Mucosa of descending colon (tissue), 3 donors: ENCODE data around the gene PRR11. TPM values are rescaled to one million over a fixed set of nuclear protein-coding genes. Genes with fewer than 3 reads are reported as not detected.
A peak's percentile ranks its signal among the peaks of the same experiment; 100 is the strongest.
"Not testable (repeated sequence)": the region's sequence is repeated elsewhere in the genome, so short reads cannot be mapped to it uniquely, and the experiment has no call there.

ENCODE experiments used
- ATAC-seq: fragments of 200-7000 bp; cut with Tn5 transposase; one replicate; pipeline ENCODE4 v1.9.1; 2020; ENCODE audit warnings: mild to moderate bottlenecking, moderate library complexity
- DNase-seq, 3 donors: peaks; one replicate each; pipeline ENCODE4 v3.0.0-alpha.2; 2020
- H3K36me3 ChIP-seq: fragments of 200-600 bp; one replicate; pipeline ENCODE4 v1.8.0; 2021; ENCODE audit warnings: low read depth, mild to moderate bottlenecking
- H3K4me1 ChIP-seq: fragments of 200-600 bp; one replicate; pipeline ENCODE4 v1.8.0; 2021; ENCODE audit warnings: low read depth, mild to moderate bottlenecking
- H3K4me3 ChIP-seq: fragments of 200-600 bp; one replicate; pipeline ENCODE4 v1.8.0; 2021; ENCODE audit warnings: mild to moderate bottlenecking
- H3K9me3 ChIP-seq: fragments of 200-600 bp; one replicate; pipeline ENCODE4 v1.8.0; 2021; ENCODE audit warnings: mild to moderate bottlenecking
- intact Hi-C, 2 donors: fragments of 100-400 bp; cut with DNase I in 1 of 2; cut with micrococcal nuclease in 1 of 2; formaldehyde crosslinking; loops; one replicate each; pipeline versions ENCODE4 v1.11.0 to v1.11.1; 2022; cut with DNase I, micrococcal nuclease
- total RNA-seq, 3 donors: library from RNA; stranded (reverse); fragmentation: NEBNext Ultra II Directional in 2 of 3; extraction: Animal tissue kit (Norgen Biotek cat#: 25700) in 2 of 3; gene quantifications; one replicate each; pipeline versions ENCODE4 v1.2.1 to v1.2.4, GENCODE V29; 2021 to 2023
- TF ChIP-seq, protein P1 (sequence below): fragments of 200-600 bp; IDR thresholded peaks from one replicate; pipeline ENCODE4 v1.8.0; 2022; ENCODE audit warnings: antibody characterized with exemption, mild to moderate bottlenecking
- donor health status: DM: no; HTN: no; CAD: no; lungs with moderate emphysema.
- donor health status: DM: no; HTN: no; CAD: no.
- donor health status: DM: no; HTN: yes; CAD: no.

The PRR11 gene
- total RNA-seq, 3 donors from 2014 or later = 2.0 to 17.3 (median 3.5) TPM

GRCh38 chr17:59220328-59221158 lies 65.0 kb downstream of the PRR11 start, which contains the start of gene GDPD1:
GDPD1 (plus strand) TSS chr17:59220511; CDS start chr17:59220610, 99 bp downstream.
- Histone ChIP-seq H3K4me1 (peaks cover 2% of the 10 kb centered on the region), H3K36me3 (no peaks in the 10 kb centered on the region), H3K9me3 (no peaks in the 10 kb centered on the region), H3K4me3 (peak within 1 kb of the TSS; percentile 70)
- TF ChIP-seq, protein P1, sequence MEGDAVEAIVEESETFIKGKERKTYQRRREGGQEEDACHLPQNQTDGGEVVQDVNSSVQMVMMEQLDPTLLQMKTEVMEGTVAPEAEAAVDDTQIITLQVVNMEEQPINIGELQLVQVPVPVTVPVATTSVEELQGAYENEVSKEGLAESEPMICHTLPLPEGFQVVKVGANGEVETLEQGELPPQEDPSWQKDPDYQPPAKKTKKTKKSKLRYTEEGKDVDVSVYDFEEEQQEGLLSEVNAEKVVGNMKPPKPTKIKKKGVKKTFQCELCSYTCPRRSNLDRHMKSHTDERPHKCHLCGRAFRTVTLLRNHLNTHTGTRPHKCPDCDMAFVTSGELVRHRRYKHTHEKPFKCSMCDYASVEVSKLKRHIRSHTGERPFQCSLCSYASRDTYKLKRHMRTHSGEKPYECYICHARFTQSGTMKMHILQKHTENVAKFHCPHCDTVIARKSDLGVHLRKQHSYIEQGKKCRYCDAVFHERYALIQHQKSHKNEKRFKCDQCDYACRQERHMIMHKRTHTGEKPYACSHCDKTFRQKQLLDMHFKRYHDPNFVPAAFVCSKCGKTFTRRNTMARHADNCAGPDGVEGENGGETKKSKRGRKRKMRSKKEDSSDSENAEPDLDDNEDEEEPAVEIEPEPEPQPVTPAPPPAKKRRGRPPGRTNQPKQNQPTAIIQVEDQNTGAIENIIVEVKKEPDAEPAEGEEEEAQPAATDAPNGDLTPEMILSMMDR = peak; percentile 83
- ATAC-seq = peak; percentile 99
- intact Hi-C loops = loop anchor here in 1 of 2 donors (5.0 kb wide), 1 partner anchor 77 kb away; no protein-coding TSS in a partner anchor
- DNase-seq = peak; percentile 97 to 98 (median 98)

DNA sequence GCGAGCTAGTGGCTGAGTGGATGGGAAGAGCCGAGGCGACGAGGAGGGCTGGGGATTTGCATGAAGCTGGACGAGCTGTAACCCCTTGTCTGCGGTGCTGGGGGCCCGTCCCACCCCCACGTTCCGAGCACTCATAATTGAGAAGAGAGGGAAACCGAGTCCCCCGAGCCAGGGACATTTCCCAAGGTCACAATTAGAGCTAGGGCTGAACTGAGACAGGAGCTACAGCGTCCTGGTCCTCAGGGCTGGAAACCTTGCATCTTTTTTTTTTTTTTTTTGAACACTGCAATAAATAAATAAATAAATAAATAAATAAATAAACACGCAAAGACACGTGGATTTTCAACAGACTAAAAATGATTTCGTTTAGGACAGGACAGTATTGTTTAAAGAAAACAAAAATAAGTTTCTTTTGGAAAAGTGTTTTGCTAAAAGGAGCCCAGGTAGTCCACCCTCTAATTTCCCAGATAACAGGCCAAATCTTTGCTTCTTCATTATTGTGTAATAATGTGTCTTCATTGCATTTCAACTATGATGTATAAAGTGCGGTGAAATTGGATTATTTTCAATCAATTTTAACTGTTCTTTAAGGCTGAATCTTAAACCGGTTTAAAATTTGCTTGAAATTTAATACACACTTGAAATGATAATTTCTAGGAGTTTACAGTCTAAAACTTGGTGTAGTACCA lies 65.8 kb downstream of the PRR11 start:
- Histone ChIP-seq H3K4me3 (peak overlapping the region; percentile 70), H3K9me3 (no peaks in the 10 kb centered on the region), H3K36me3 (no peaks in the 10 kb centered on the region), H3K4me1 (peaks cover 2% of the 10 kb centered on the region)
- ATAC-seq (no peak), DNase-seq (peak in 1 of 3 donors; percentile 58)
- TF ChIP-seq, protein P1 = no peak
- intact Hi-C loops = loop anchor here in 1 of 2 donors (5.0 kb wide), 1 partner anchor 76 kb away; no protein-coding TSS in a partner anchor

DNA sequence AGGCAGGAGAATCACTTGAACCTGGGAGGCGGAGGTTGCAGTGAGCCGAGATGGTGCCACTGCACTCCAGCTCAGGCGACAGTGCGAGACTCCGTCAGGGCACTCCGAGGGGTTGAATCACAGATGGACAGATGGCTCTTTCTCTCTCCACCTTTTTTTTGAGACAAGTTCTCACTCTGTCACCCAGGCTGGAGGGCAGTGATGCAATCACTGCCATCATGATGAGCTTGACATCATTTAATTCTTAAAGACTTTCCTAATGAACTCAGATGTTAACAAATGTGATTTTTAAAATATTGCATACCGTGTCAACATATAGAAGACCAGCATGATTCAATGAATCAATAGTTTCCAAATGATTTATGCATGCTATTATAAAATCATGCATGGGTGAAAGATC lies 68.3 kb downstream of the PRR11 start:
- no peaks in the 10 kb centered on the region for H3K36me3 ChIP-seq
- ATAC-seq (no peak), DNase-seq (no peak)
- H3K4me3 ChIP-seq = no peak overlapping the region
- no peaks in the 10 kb centered on the region for H3K9me3 ChIP-seq
- H3K4me1 ChIP-seq = peaks cover 2% of the 10 kb centered on the region
- intact Hi-C loops = loop anchor here in 1 of 2 donors (5.0 kb wide), 1 partner anchor 73 kb away; no protein-coding TSS in a partner anchor
- TF ChIP-seq, protein P1 = no peak

- ATAC-seq, H3K9me3 ChIP-seq, H3K36me3 ChIP-seq, H3K4me3 ChIP-seq, intact Hi-C loops, DNase-seq, H3K4me1 ChIP-seq: not testable (repeated sequence)
Observed at GRCh38 chr17:59228588-59228987, 73.0 kb downstream of the PRR11 start.

DNA sequence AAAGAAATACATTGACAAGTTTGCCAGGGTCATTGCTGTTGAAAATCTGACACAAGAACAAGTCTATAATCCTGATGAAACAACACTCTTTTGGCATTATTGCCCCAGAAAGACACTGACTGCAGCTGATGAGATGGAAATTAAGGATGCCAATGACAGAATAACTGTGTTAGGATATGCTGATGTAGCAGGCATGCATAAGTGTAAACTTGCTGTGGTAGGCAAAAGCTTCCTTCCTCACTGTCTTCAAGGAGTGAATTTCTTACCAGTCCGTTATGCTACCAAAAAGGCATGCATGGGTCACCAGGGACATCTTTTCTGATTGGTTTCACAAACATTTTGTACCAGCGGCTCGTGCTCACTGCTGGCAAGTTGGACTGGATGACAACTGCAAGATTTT lies 75.2 kb downstream of the PRR11 start:
- ATAC-seq = no peak
- no peaks in the 10 kb centered on the region for H3K4me1 ChIP-seq
- intact Hi-C loops = no loop called here

More for the DNA sequence above, 75.2 kb downstream of the PRR11 start:
- DNase-seq = no peak
- no peaks in the 10 kb centered on the region for H3K36me3 ChIP-seq
- no peaks in the 10 kb centered on the region for H3K9me3 ChIP-seq
- TF ChIP-seq, protein P1 = no peak
- H3K4me3 ChIP-seq = no peak overlapping the region
